A549 (cell line): ENCODE data around the gene IL20RB.

Source experiments
- CEBPB ChIP-seq, 2 experiments: fragments of >200 bp in 1 of 2; sonication (Bioruptor Twin) in 1 of 2; formaldehyde crosslinking in 1 of 2; IDR thresholded peaks; 2 replicates each; pipeline ENCODE4 v1.6.1; 2012 to 2016
- CHD2 ChIP-seq: fragments of 150-350 bp; IDR thresholded peaks from 2 replicates; pipeline ENCODE4 v1.6.1; 2014; ENCODE audit warnings: low read length; ENCODE audit not compliant: partially characterized antibody
- CTCF ChIP-seq: fragments of >200 bp; sonication (Bioruptor Twin); formaldehyde crosslinking; IDR thresholded peaks from 3 replicates; pipeline ENCODE4 v1.5.1; 2016
- EHMT2 ChIP-seq: fragments of 200-600 bp; sonication (generic); IDR thresholded peaks from 2 replicates; pipeline ENCODE4 v1.6.1; 2016; ENCODE audit warnings: antibody characterized with exemption, low read depth, mild to moderate bottlenecking, moderate library complexity
- ELK1 ChIP-seq: fragments of 150-350 bp; IDR thresholded peaks from 2 replicates; pipeline ENCODE4 v1.6.1; 2014; ENCODE audit warnings: low read depth, mild to moderate bottlenecking, low read length
- HMGXB4 ChIP-seq: fragments of 250-450 bp; sonication (Bioruptor Pico); IDR thresholded peaks from 2 replicates; pipeline ENCODE4 v1.5.0; 2021; ENCODE audit warnings: mild to moderate bottlenecking, moderate library complexity, borderline replicate concordance
- JUN ChIP-seq, 2 experiments: fragments of >200 bp; sonication (Bioruptor Twin); formaldehyde crosslinking; IDR thresholded peaks; 2 replicates in 1 of 2; 3 replicates in 1 of 2; pipeline ENCODE4 v1.6.1; 2016 to 2017
- MAZ ChIP-seq: fragments of 150-350 bp; IDR thresholded peaks from 2 replicates; pipeline ENCODE4 v1.6.1; 2014; ENCODE audit warnings: antibody characterized with exemption, low read depth, low read length, borderline replicate concordance
- MYC ChIP-seq: IDR thresholded peaks from 2 replicates; pipeline ENCODE4 v1.6.1; 2012; ENCODE audit warnings: mild to moderate bottlenecking, inconsistent platforms, low read length, improper control_type of control experiment, borderline replicate concordance
- PBX3 ChIP-seq: IDR thresholded peaks from 2 replicates; pipeline ENCODE4 v1.6.1; 2012
- POLR2A ChIP-seq: IDR thresholded peaks from 2 replicates; pipeline ENCODE4 v1.6.1; 2012; ENCODE audit warnings: mild to moderate bottlenecking, low read length
- RCOR1 ChIP-seq: fragments of 150-350 bp; IDR thresholded peaks from 2 replicates; pipeline ENCODE4 v1.6.1; 2014; ENCODE audit warnings: antibody characterized with exemption, low read length, low read depth
- REST ChIP-seq: fragments of 200-600 bp; sonication (generic); IDR thresholded peaks from 2 replicates; pipeline ENCODE4 v1.6.1; 2016; ENCODE audit warnings: antibody characterized with exemption, mild to moderate bottlenecking, moderate library complexity
- RFX5 ChIP-seq: fragments of 450-650 bp; IDR thresholded peaks from 2 replicates; pipeline ENCODE4 v1.7.1; 2014; ENCODE audit warnings: antibody characterized with exemption, mild to moderate bottlenecking, moderate library complexity

- no peak for TF ChIP-seq CHD2
- no peak for TF ChIP-seq CTCF
- TF ChIP-seq POLR2A, result no peak
- no peak for TF ChIP-seq CEBPB (IDR thresholded peaks at IDR 0.05)
- no peak for TF ChIP-seq HMGXB4 (CRISPR knock-in tag)
- no peak for TF ChIP-seq REST
- no peak for TF ChIP-seq RFX5
- no peak for TF ChIP-seq MAZ
- TF ChIP-seq JUN (IDR thresholded peaks at IDR 0.05), result no peak
- no peak for TF ChIP-seq MYC
- no peak for TF ChIP-seq PBX3
- no peak for TF ChIP-seq ELK1
- TF ChIP-seq EHMT2, result no peak
- TF ChIP-seq RCOR1, result no peak
These were observed at the start of gene IL20RB for GRCh38 chr3:136957751-136958288.
